Measurements from ENCODE around the gene SLC7A6.
A peak's percentile ranks its signal among the peaks of the same experiment; 100 is the strongest.

The SLC7A6 gene

GRCh38 chr16:68265078-68265920, 973 bp downstream of the SLC7A6 start:
- Histone ChIP-seq H3K36me3 (peaks cover 21 to 46% (median 36%) of the 10 kb centered on the region in 11 experiments; a peak in 21 of 22 replicates), H3K27me3 (no peaks in the 10 kb centered on the region), H3K9ac (peak overlapping the region; percentile 87 to 98 (median 92)), H4K20me1 (peaks cover 11 to 57% (median 45%) of the 10 kb centered on the region in 11 experiments; a peak in 20 of 22 replicates), H3K4me3 (peak overlapping the region; percentile 75 to 92 (median 83)), H3K4me1 (peaks cover 26 to 73% (median 61%) of the 10 kb centered on the region in 10 experiments), H3K9me3 (replicated peaks in 1 of 11) (no peaks in the 10 kb centered on the region), H3K4me2 (peak overlapping the region; percentile 83 to 97 (median 89)), H3K27ac (peak overlapping the region; percentile 85 to 97 (median 93))
- 0 out of 22 replicates have a peak, but pooled peaks of 1 of the 11 experiments have one; percentile 13 for TF ChIP-seq Cebpa-rat (IDR thresholded peaks at IDR 0.05)

- peak overlapping the region in 2 of 11 experiments; percentile 2 to 36; a peak in 2 of 22 replicates for H3K27ac ChIP-seq
- peak overlapping the region in 10 of 11 experiments; percentile 7 to 94 (median 86); a peak in 18 of 22 replicates for H3K4me2 ChIP-seq
Measured at GRCh38 chr16:68267612-68268405, 3.5 kb downstream of the SLC7A6 start.

DNA sequence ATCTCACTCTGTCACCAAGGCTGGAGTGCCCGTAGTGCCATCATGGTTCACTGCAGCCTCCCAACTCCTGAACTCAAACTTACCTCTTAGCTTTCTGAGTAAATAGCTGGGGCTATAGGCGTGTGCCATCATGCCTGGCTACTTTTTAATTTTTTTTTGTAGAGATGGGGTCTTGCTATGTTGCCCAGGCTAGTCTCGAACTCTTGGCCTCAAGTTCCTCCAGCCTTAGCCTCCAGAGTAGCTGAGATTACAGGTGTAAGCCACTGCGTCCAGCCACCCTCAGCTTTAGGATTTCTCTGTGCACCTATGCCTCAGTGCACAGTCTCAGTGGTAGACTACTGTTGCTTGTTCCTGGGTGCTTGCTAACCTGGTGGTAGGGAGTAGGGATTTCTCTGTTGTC, 5.5 kb downstream of the SLC7A6 start:
- Histone ChIP-seq H3K4me1 (peaks cover 21 to 57% (median 50%) of the 10 kb centered on the region in 10 experiments), H3K9me3 (replicated peaks in 1 of 11) (no peaks in the 10 kb centered on the region), H3K36me3 (peaks cover 50 to 80% (median 74%) of the 10 kb centered on the region in 11 experiments), H3K9ac (no peak overlapping the region), H4K20me1 (peaks cover 12 to 100% (median 82%) of the 10 kb centered on the region in 11 experiments; a peak in 20 of 22 replicates), H3K4me3 (no peak overlapping the region), H3K27ac (no peak overlapping the region), H3K27me3 (no peaks in the 10 kb centered on the region), H3K4me2 (no peak overlapping the region)
- TF ChIP-seq Cebpa-rat (IDR thresholded peaks at IDR 0.05): no peak

More at GRCh38 chr16:68267612-68268405, 3.5 kb downstream of the SLC7A6 start:
- no peaks in the 10 kb centered on the region for H3K27me3 ChIP-seq
- no peaks in the 10 kb centered on the region for H3K9me3 ChIP-seq (replicated peaks in 1 of 11)
- peaks cover 25 to 55% (median 50%) of the 10 kb centered on the region in 10 experiments for H3K4me1 ChIP-seq
- H3K36me3 ChIP-seq: peaks cover 30 to 60% (median 54%) of the 10 kb centered on the region in 11 experiments
- H3K9ac ChIP-seq: peak overlapping the region in 4 of 11 experiments; percentile 14 to 46 (median 44); a peak in 5 of 22 replicates
- no peak for TF ChIP-seq Cebpa-rat (IDR thresholded peaks at IDR 0.05)
- peaks cover 5 to 82% (median 65%) of the 10 kb centered on the region in 11 experiments; a peak in 20 of 22 replicates for H4K20me1 ChIP-seq
- no peak overlapping the region for H3K4me3 ChIP-seq

DNA sequence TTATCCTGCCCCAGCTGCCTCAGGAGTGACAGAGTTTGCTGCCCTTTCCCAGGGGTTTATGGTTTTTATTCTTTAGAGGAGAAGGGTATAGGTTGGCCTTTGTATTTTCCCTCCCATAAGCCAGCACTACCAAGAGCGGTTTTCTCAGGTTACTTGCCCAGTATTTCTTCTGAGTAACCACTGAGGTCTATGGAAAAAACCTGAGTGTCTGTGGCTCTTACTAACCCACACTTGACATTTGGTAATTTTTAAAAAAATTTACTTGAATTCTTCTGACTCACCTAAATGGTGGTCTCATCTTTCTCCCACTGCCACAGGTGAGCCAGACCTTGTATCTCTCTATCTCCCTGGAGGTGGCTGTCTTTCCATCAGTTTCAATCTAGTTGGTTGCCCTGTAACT, 6.0 kb downstream of the SLC7A6 start:
- Histone ChIP-seq H3K4me3 (no peak overlapping the region), H3K27me3 (no peaks in the 10 kb centered on the region), H3K9me3 (replicated peaks in 1 of 11) (no peaks in the 10 kb centered on the region), H3K4me1 (peaks cover 26 to 60% (median 52%) of the 10 kb centered on the region in 10 experiments), H3K36me3 (peaks cover 53 to 86% (median 79%) of the 10 kb centered on the region in 11 experiments), H3K4me2 (no peak overlapping the region), H3K27ac (no peak overlapping the region), H3K9ac (no peak overlapping the region), H4K20me1 (peaks cover 12 to 100% (median 84%) of the 10 kb centered on the region in 11 experiments; a peak in 20 of 22 replicates)
- TF ChIP-seq Cebpa-rat (IDR thresholded peaks at IDR 0.05): no peak

- H3K4me2 ChIP-seq: peak overlapping the region in 6 of 11 experiments; percentile 2 to 35 (median 25); a peak in 7 of 22 replicates
- no peaks in the 10 kb centered on the region; a peak in 1 of 22 replicates for H3K9me3 ChIP-seq (replicated peaks in 1 of 11)
- H3K4me1 ChIP-seq: peaks cover 20 to 46% (median 38%) of the 10 kb centered on the region in 10 experiments; a peak in 19 of 20 replicates
- no peak for TF ChIP-seq Cebpa-rat (IDR thresholded peaks at IDR 0.05)
- H3K36me3 ChIP-seq: peaks cover 53 to 100% (median 89%) of the 10 kb centered on the region in 11 experiments
- no peak overlapping the region for H3K27ac ChIP-seq
- H3K27me3 ChIP-seq: no peaks in the 10 kb centered on the region
- peak overlapping the region in 1 of 11 experiments; percentile 29; a peak in 1 of 22 replicates for H3K9ac ChIP-seq
- peaks cover 12 to 92% (median 80%) of the 10 kb centered on the region in 11 experiments; a peak in 20 of 22 replicates for H4K20me1 ChIP-seq
- no peak overlapping the region for H3K4me3 ChIP-seq
Measured at GRCh38 chr16:68272507-68273209, 8.3 kb downstream of the SLC7A6 start.

GRCh38 chr16:68273459-68273858, 9.1 kb downstream of the SLC7A6 start:
- H3K36me3 ChIP-seq: peaks cover 48 to 99% (median 89%) of the 10 kb centered on the region in 11 experiments
- no peak overlapping the region for H3K4me2 ChIP-seq
- no peak overlapping the region for H3K27ac ChIP-seq
- no peaks in the 10 kb centered on the region for H3K27me3 ChIP-seq
- H3K4me1 ChIP-seq: peaks cover 15 to 38% (median 30%) of the 10 kb centered on the region in 10 experiments; a peak in 18 of 20 replicates
- H4K20me1 ChIP-seq: peaks cover 12 to 84% (median 72%) of the 10 kb centered on the region in 11 experiments; a peak in 20 of 22 replicates
- TF ChIP-seq Cebpa-rat (IDR thresholded peaks at IDR 0.05): peak in 2 of 11 experiments; percentile 20 to 49; a peak in 2 of 22 replicates
- H3K9me3 ChIP-seq (replicated peaks in 1 of 11): no peaks in the 10 kb centered on the region; a peak in 2 of 22 replicates
- no peak overlapping the region; a peak in 1 of 22 replicates for H3K9ac ChIP-seq
- no peak overlapping the region for H3K4me3 ChIP-seq

DNA sequence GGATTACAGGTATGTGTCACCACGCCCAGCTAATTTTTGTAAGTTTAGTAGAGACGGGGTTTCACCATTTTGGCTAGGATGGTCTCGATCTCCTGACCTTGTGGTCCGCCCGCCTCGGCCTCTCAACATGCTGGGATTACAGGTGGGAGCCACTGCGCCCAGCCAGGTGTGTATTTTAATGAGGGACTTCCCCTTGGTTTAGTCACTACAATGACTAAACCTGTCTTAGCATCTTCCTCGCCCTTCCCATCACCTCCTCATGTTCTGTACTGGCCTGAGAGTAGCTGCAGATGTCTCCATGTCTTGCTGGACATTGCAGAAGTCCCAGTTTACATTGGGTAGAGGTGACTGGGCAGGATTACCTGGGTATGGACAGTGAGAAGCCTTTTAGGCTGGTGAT, 9.6 kb downstream of the SLC7A6 start:
- H3K9ac ChIP-seq: no peak overlapping the region
- no peak overlapping the region for H3K4me3 ChIP-seq
- H3K4me2 ChIP-seq: no peak overlapping the region
- no peak overlapping the region for H3K27ac ChIP-seq
- no peaks in the 10 kb centered on the region for H3K27me3 ChIP-seq
- H4K20me1 ChIP-seq: peaks cover 12 to 80% (median 68%) of the 10 kb centered on the region in 11 experiments; a peak in 20 of 22 replicates
- H3K9me3 ChIP-seq (replicated peaks in 1 of 11): no peaks in the 10 kb centered on the region; a peak in 3 of 22 replicates
- peaks cover 15 to 35% (median 28%) of the 10 kb centered on the region in 10 experiments; a peak in 16 of 20 replicates for H3K4me1 ChIP-seq
- H3K36me3 ChIP-seq: peaks cover 48 to 99% (median 88%) of the 10 kb centered on the region in 11 experiments
- no peak for TF ChIP-seq Cebpa-rat (IDR thresholded peaks at IDR 0.05)

GRCh38 chr16:68274441-68274840, 10.1 kb downstream of the SLC7A6 start:
- no peak for TF ChIP-seq Cebpa-rat (IDR thresholded peaks at IDR 0.05)
- Histone ChIP-seq H3K4me3 (no peak overlapping the region), H3K27me3 (no peaks in the 10 kb centered on the region), H3K9me3 (replicated peaks in 1 of 11) (no peaks in the 10 kb centered on the region; a peak in 3 of 22 replicates), H3K27ac (no peak overlapping the region), H3K36me3 (peaks cover 48 to 99% (median 89%) of the 10 kb centered on the region in 11 experiments), H3K9ac (no peak overlapping the region), H3K4me1 (peaks cover 15 to 35% (median 28%) of the 10 kb centered on the region in 10 experiments; a peak in 17 of 20 replicates), H3K4me2 (peak overlapping the region in 1 of 11 experiments; percentile 24; a peak in 1 of 22 replicates), H4K20me1 (peaks cover 12 to 76% (median 63%) of the 10 kb centered on the region in 11 experiments; a peak in 20 of 22 replicates)
